ENCODE measurements around the gene CENPE. TPM values are rescaled to one million over a fixed set of nuclear protein-coding genes. Genes with fewer than 3 reads are reported as not detected.

The CENPE gene
- total RNA-seq, 2 donors from 2014 or later, result 0.26 to 0.33 TPM

DNA sequence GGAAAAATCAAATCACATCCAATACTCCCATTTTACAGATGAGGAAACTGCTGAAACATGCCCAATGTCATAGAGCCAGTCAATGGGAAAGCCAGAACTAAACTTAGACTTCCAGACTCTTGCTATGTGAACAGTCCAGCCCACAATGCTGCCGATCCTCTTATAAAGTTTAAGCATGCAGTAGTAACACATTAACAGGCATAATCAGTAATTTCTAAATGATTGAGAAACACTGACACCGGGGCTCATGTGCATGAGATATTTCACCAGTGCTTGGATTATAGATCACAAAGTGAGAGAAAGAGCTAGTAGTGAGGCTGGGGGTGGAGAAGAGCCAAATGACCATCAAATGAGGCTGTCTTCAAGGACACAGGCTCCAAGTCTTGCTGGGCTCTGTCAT, 101.0 kb downstream of the CENPE start:
- H3K27me3 ChIP-seq, result no peaks in the 10 kb centered on the region
- peaks cover 35% of the 10 kb centered on the region for H3K4me1 ChIP-seq
- H3K9me3 ChIP-seq, result no peaks in the 10 kb centered on the region
- H3K36me3 ChIP-seq (replicated peaks in 1 of 2; ENCODE audit: insufficient read depth in 1 of 2, low read depth in 2 of 2), result no peaks in the 10 kb centered on the region
- TF ChIP-seq POLR2A (IDR thresholded peaks at IDR 0.05), result no peak
- TF ChIP-seq, protein P1, sequence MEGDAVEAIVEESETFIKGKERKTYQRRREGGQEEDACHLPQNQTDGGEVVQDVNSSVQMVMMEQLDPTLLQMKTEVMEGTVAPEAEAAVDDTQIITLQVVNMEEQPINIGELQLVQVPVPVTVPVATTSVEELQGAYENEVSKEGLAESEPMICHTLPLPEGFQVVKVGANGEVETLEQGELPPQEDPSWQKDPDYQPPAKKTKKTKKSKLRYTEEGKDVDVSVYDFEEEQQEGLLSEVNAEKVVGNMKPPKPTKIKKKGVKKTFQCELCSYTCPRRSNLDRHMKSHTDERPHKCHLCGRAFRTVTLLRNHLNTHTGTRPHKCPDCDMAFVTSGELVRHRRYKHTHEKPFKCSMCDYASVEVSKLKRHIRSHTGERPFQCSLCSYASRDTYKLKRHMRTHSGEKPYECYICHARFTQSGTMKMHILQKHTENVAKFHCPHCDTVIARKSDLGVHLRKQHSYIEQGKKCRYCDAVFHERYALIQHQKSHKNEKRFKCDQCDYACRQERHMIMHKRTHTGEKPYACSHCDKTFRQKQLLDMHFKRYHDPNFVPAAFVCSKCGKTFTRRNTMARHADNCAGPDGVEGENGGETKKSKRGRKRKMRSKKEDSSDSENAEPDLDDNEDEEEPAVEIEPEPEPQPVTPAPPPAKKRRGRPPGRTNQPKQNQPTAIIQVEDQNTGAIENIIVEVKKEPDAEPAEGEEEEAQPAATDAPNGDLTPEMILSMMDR (IDR thresholded peaks at IDR 0.05), result no peak
- no peak overlapping the region for H3K27ac ChIP-seq
- no peak overlapping the region for H3K4me3 ChIP-seq
- intact Hi-C loops (cut with DNase I), result loop anchor here (10.0 kb wide), 1 partner anchor 482 kb away; no protein-coding TSS in a partner anchor
- WGBS, 2 donors, result 17 to 21% methylated on average over 2 of the region's 2 CpGs
- ATAC-seq (no peak), DNase-seq (peak in 1 of 4 donors; percentile 17)

DNA sequence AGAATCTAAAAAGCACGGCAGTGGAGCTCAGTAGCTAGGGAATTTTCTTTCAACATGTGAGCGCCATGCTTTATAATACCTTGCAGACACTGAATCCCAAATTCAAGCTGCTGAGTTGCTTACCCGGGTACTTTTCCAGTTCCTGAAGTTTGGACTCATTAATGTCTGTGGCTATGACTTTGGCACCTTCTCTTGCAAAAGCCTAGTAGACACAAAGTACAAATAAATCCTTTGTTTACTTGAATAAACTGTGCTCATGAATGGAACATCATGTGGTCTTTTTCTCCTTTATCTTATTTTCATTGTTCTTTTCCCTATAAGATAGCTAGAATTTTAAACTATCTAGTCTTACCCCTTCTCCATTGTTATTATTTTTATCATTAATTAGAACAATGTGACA, 103.1 kb downstream of the CENPE start:
- no peak overlapping the region for H3K4me3 ChIP-seq
- TF ChIP-seq, protein P1 (IDR thresholded peaks at IDR 0.05), result no peak
- TF ChIP-seq POLR2A (IDR thresholded peaks at IDR 0.05), result no peak
- ATAC-seq (no peak), DNase-seq (no peak)
- WGBS, 2 donors, result 69 to 72% methylated on average over 3 of the region's 3 CpGs
- no peaks in the 10 kb centered on the region for H3K36me3 ChIP-seq (replicated peaks in 1 of 2; ENCODE audit: insufficient read depth in 1 of 2, low read depth in 2 of 2)
- intact Hi-C loops (cut with DNase I), result loop anchor here (10.0 kb wide), 1 partner anchor 480 kb away; no protein-coding TSS in a partner anchor
- no peaks in the 10 kb centered on the region for H3K9me3 ChIP-seq
- H3K27ac ChIP-seq, result no peak overlapping the region
- H3K27me3 ChIP-seq, result no peaks in the 10 kb centered on the region
- peaks cover 38% of the 10 kb centered on the region for H3K4me1 ChIP-seq

DNA sequence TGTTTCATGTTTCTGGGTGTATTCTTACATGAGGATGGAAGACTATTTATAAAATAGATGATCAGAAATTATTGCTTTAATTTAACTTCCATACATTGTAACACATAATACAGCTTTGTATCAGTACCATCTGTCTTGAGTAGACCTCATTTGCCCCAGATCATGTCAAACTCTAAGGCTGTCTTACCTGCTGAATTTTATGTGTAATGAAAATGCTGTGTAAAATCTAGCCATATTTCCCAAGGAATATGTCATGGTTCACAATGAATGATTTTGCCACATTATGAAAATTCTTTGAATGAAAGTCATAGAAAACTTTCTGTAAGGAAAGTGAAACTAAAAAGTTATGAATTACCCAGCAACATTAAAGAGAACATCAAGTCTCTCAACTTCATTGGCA, 105.9 kb downstream of the CENPE start:
- H3K27ac ChIP-seq, result no peak overlapping the region
- H3K4me1 ChIP-seq, result peaks cover 15% of the 10 kb centered on the region
- TF ChIP-seq POLR2A (IDR thresholded peaks at IDR 0.05), result no peak
- TF ChIP-seq, protein P1 (IDR thresholded peaks at IDR 0.05), result no peak
- no peaks in the 10 kb centered on the region for H3K9me3 ChIP-seq
- no peaks in the 10 kb centered on the region for H3K27me3 ChIP-seq
- no peak for DNase-seq
- intact Hi-C loops (cut with DNase I), result loop anchor here (10.0 kb wide), 1 partner anchor 477 kb away; no protein-coding TSS in a partner anchor
- H3K4me3 ChIP-seq, result no peak overlapping the region
- no peaks in the 10 kb centered on the region for H3K36me3 ChIP-seq (replicated peaks in 1 of 2; ENCODE audit: insufficient read depth in 1 of 2, low read depth in 2 of 2)
- no peak for ATAC-seq

DNA sequence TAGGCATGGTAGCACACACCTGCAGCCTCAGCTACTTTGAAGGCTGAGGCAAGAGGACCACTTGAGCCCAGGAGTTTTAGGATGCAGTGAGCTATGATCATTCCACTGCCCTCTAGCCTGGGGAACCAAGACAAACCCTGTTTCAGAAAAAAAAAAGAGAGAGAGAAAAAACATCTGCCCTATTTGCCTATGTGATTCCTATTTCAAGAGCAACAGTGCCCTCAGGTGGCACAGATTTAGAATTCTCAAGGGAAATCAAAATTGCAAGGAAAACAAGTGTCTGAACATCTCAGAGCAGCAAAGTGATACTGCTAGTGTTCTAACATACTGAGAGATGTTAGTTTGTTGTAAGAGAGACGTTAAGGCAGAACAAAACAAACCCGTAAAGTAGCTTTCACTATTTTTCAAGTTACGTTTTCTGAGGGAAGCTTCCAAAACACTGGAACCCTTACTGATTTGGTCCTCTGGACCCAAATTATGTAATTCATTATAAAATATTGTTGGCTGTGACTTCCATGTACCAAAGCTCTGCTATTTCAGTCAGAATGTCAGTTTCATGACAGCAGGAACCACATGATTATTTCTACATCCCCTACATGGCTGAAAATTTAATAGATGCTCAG, 106.4 kb downstream of the CENPE start:
- no peaks in the 10 kb centered on the region for H3K9me3 ChIP-seq
- ATAC-seq, result peak; percentile 69
- H3K27ac ChIP-seq, result no peak overlapping the region
- intact Hi-C loops (cut with DNase I), result loop anchor here (10.0 kb wide), 1 partner anchor 477 kb away; no protein-coding TSS in a partner anchor
- H3K4me1 ChIP-seq, result peaks cover 11% of the 10 kb centered on the region
- no peak overlapping the region for H3K4me3 ChIP-seq
- peak; percentile 36 to 65 (median 42) for DNase-seq
- WGBS, 2 donors, result 31 to 32% methylated on average over 3 of the region's 3 CpGs
- H3K36me3 ChIP-seq (replicated peaks in 1 of 2; ENCODE audit: insufficient read depth in 1 of 2, low read depth in 2 of 2), result peaks cover 0 to 2% of the 10 kb centered on the region in 2 donors
- TF ChIP-seq, protein P1 (IDR thresholded peaks at IDR 0.05), result peak; percentile 22 to 71 (median 62)
- TF ChIP-seq POLR2A (IDR thresholded peaks at IDR 0.05), result no peak
- H3K27me3 ChIP-seq, result no peaks in the 10 kb centered on the region

DNA sequence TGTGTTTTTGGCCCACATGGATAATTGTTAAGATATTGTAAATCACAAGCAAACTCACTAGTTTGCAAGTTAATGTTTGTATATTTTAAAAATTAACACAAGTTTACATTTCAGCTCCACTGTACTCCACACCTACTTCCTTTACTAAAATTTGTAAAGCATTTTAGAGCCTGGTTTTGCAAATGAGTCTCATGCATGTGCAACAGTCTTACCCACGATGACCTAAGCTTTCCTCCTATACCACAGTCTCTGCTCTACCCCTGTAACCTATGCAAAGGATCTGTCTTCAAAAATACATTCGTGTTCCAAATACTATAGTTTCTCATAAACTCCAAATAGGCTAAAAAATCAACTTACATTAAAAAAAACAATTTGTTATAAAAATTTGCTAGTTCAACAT, 108.7 kb downstream of the CENPE start:
- H3K4me1 ChIP-seq, result peaks cover 3% of the 10 kb centered on the region
- TF ChIP-seq, protein P1 (IDR thresholded peaks at IDR 0.05), result no peak
- TF ChIP-seq POLR2A (IDR thresholded peaks at IDR 0.05), result no peak
- no peak overlapping the region for H3K4me3 ChIP-seq
- no peaks in the 10 kb centered on the region for H3K9me3 ChIP-seq
- peaks cover 0 to 3% of the 10 kb centered on the region in 2 donors for H3K36me3 ChIP-seq (replicated peaks in 1 of 2; ENCODE audit: insufficient read depth in 1 of 2, low read depth in 2 of 2)
- 54 to 75% methylated on average over 2 of the region's 2 CpGs for WGBS, 2 donors
- intact Hi-C loops (cut with DNase I), result no loop called here
- H3K27me3 ChIP-seq, result no peaks in the 10 kb centered on the region
- H3K27ac ChIP-seq, result no peak overlapping the region
- DNase-seq (no peak), ATAC-seq (no peak)

Data from body of pancreas (tissue), 4 donors.